Heart left ventricle (tissue), 16 donors: ENCODE results near the gene DGKG. TPM values are rescaled to one million over a fixed set of nuclear protein-coding genes. Genes with fewer than 3 reads are reported as not detected.

Source experiments
- ATAC-seq, 4 donors: fragments of 200-7000 bp; cut with Tn5 transposase; one replicate each; pipeline ENCODE4 v1.9.1; 2020 to 2022; ENCODE audit warnings: moderate library complexity in 4 of 4, mild to moderate bottlenecking in 3 of 4, moderate number of reproducible peaks in 1 of 4
- DNase-seq, 5 donors: peaks; one replicate each; pipeline ENCODE4 v3.0.0-alpha.2; 2020
- H3K27ac ChIP-seq, 12 donors: fragments of 200-600 bp; sonication (generic) in 4 of 12; one replicate each; pipeline versions ENCODE4 v1.5.0 to v1.8.0; 2016 to 2022; ENCODE audit warnings: mild to moderate bottlenecking in 2 of 12
- H3K27me3 ChIP-seq, 9 donors: fragments of 200-600 bp; sonication (generic) in 2 of 9; one replicate each; pipeline versions ENCODE4 v1.5.1 to v1.8.0; 2016 to 2022; ENCODE audit warnings: mild to moderate bottlenecking in 3 of 9
- H3K36me3 ChIP-seq, 9 donors: fragments of 200-600 bp; sonication (generic) in 2 of 9; one replicate each; pipeline versions ENCODE4 v1.5.0 to v1.8.0; 2018 to 2022; ENCODE audit warnings: mild to moderate bottlenecking in 2 of 9
- H3K4me1 ChIP-seq, 12 donors: fragments of 200-600 bp; sonication (generic) in 4 of 12; one replicate each; pipeline versions ENCODE4 v1.5.0 to v1.8.0; 2016 to 2022; ENCODE audit warnings: mild to moderate bottlenecking in 3 of 12
- H3K4me3 ChIP-seq, 12 donors: fragments of 200-600 bp; sonication (generic) in 4 of 12; one replicate each; pipeline versions ENCODE4 v1.5.0 to v1.8.0; 2017 to 2022; ENCODE audit warnings: mild to moderate bottlenecking in 9 of 12, moderate library complexity in 4 of 12
- H3K9me3 ChIP-seq, 12 donors: fragments of 200-600 bp; sonication (generic) in 4 of 12; one replicate each; pipeline versions ENCODE4 v1.5.0 to v1.8.0; 2016 to 2022; ENCODE audit warnings: mild to moderate bottlenecking in 1 of 12
- POLR2A ChIP-seq, 2 donors: fragments of 450-650 bp; IDR thresholded peaks; one replicate each; pipeline ENCODE4 v1.6.1; 2017; ENCODE audit warnings: antibody characterized with exemption in 2 of 2, mild to moderate bottlenecking in 2 of 2, moderate library complexity in 2 of 2
- WGBS, 4 donors: extraction: QIAGEN DNeasy Blood & Tissue Kit in 2 of 4; methylation state at CpG; one replicate each; pipeline versions ENCODE4 v1.1.5 to v1.1.7; 2013 to 2018; 5-methylcytosine and 5-hydroxymethylcytosine counted together
- intact Hi-C, 10 donors: fragments of 100-400 bp; cut with DNase I; formaldehyde crosslinking; loops; one replicate each; pipeline versions ENCODE4 v1.11.1 to v1.14.2; 2022
- polyA plus RNA-seq, 2 donors: library from polyadenylated mRNA; stranded (reverse); fragments of 200-250 nt; gene quantifications; one replicate each; pipeline ENCODE4 v1.2.3, GENCODE V29; 2013
- total RNA-seq, 9 donors: library from RNA; depleted of rRNA in 2 of 9; stranded (reverse); fragments of >200 nt in 2 of 9; fragmentation: NEBNext Ultra II Directional in 3 of 9; extraction: Animal tissue kit (Norgen Biotek cat#: 25700) in 3 of 9; gene quantifications; one replicate each; pipeline versions ENCODE4 v1.1.0 to v1.2.4, GENCODE V29; 2016 to 2023
- TF ChIP-seq, protein P1 (sequence below), 12 donors: fragments of 200-600 bp; sonication (generic) in 4 of 12; IDR thresholded peaks; one replicate each; pipeline versions ENCODE4 v1.5.0 to v1.8.0; 2018 to 2022; ENCODE audit warnings: antibody characterized with exemption in 12 of 12, mild to moderate bottlenecking in 5 of 12
- donor health status: ischemic (EF 13 %, LVEDD 7.1; RV severe dilation, severe dysfunction).
- donor health status: healthy with polysubstance abuse.
- donor health status: DM: no; HTN: yes; CAD: no.
- donor health status: DM: no; HTN: no; CAD: no.
- donor health status: ischemic (EF 25% LVEDD 6.9; RV normal size, moderate dysfunction).
- donor health status: ischemic (EF 25% LVEDD 5.7; RV mildly dilated, moderate dysfunction).
- donor health status: healthy.
- donor health status: DM: yes; HTN: yes; CAD: no.
- donor health status: ischemic (EF 35%, LVEDD 5.7; RV mildly dilated, moderate dysfunction).
- donor health status: nonischemic (EF 11% LVEDD 7.7; RV severe dilation, severe dysfunction).
- donor health status: DM: yes; HTN: yes; CAD: no.
- donor health status: PGD.
- donor health status: ischemic (EF 29% LVEDD 5.4; RV normal size, mild dysfunction).
- donor health status: nonischemic (EF 23%, LVEDD 6.1; RV moderate dilation, normal function).

Gene DGKG
- total and polyA plus RNA-seq, 11 donors, result 9.0 to 59.3 (median 32.0) TPM

DNA sequence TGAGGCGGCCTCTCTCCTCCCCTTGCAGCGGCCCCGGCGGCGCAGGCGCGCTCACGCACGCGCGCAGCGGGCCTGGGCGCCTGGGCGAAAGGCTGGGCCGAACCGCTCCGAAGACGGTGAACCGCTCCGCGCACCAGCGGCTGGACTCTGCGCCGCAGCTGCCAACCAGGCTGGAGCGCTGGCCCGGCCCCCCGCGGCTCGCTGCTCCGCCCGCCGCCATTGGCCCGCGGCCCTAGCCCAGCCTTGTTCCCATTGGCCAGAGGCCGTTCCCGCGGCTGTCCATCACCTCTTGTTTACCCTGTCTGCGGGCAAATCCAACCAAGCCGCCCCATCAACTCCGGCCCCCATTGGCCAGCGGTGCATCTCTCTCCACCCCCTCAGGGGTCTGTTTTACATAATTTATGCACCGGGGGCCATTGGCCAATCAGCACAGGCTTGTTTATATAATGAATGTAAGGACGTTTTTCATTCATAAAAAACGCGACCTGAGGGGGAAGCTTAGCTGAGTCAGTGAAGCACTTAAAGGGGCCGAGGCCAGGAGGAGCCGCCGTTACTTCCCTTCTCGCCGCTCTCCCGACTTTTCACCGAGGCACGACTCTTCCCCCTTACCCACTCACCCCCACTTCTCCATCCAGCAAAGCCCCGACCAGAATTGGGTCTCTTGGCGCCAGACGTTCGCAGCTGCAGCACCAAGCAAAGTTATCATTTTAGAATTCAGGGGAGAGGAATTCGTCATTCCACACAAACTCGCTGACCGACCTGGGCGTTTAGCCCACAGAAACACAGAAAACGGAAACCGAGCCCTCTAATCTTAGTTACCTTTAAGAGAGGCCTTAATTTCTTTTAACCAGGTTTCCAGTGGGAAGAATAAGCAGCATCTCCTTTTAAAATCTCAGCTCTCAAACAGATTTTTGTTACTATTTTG, 252.8 kb downstream of the DGKG start, which contains the start of gene ETV5:
TSS of gene ETV5 (minus strand) at position 149 of the 925 bp plus-strand sequence. CDS start 3,221 bp downstream, outside the sequence.
- intact Hi-C loops, result loop anchor here in 4 of 10 donors (1.0 to 10.0 kb wide), 6 partner anchors 103 to 456 kb away; partner anchors contain the start of genes TBCCD1 (in 2 of the 4) and TRA2B (in 2 of the 4)
- 0 to 1% (median 0%) methylated on average over 32 to 63 of the region's 63 CpGs for WGBS, 4 donors
- TF ChIP-seq POLR2A (IDR thresholded peaks at IDR 0.05), result peak; percentile 13 to 82
- TF ChIP-seq, protein P1, sequence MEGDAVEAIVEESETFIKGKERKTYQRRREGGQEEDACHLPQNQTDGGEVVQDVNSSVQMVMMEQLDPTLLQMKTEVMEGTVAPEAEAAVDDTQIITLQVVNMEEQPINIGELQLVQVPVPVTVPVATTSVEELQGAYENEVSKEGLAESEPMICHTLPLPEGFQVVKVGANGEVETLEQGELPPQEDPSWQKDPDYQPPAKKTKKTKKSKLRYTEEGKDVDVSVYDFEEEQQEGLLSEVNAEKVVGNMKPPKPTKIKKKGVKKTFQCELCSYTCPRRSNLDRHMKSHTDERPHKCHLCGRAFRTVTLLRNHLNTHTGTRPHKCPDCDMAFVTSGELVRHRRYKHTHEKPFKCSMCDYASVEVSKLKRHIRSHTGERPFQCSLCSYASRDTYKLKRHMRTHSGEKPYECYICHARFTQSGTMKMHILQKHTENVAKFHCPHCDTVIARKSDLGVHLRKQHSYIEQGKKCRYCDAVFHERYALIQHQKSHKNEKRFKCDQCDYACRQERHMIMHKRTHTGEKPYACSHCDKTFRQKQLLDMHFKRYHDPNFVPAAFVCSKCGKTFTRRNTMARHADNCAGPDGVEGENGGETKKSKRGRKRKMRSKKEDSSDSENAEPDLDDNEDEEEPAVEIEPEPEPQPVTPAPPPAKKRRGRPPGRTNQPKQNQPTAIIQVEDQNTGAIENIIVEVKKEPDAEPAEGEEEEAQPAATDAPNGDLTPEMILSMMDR (IDR thresholded peaks at IDR 0.05), result peak in 1 of 12 donors; percentile 23
- Histone ChIP-seq H3K27me3 (peaks cover 0 to 22% (median 0%) of the 10 kb centered on the region in 9 donors), H3K36me3 (peaks cover 0 to under 1% (median 0%) of the 10 kb centered on the region in 9 donors), H3K4me3 (peak within 1 kb of the TSS; percentile 38 to 95 (median 88)), H3K9me3 (no peaks in the 10 kb centered on the region), H3K27ac (peak within 1 kb of the TSS; percentile 51 to 91 (median 82)), H3K4me1 (peaks cover 0 to 35% (median 13%) of the 10 kb centered on the region in 12 donors)
- ATAC-seq (peak; percentile 98 to 99 (median 99)), DNase-seq (peak; percentile 99 to 100 (median 100))

DNA sequence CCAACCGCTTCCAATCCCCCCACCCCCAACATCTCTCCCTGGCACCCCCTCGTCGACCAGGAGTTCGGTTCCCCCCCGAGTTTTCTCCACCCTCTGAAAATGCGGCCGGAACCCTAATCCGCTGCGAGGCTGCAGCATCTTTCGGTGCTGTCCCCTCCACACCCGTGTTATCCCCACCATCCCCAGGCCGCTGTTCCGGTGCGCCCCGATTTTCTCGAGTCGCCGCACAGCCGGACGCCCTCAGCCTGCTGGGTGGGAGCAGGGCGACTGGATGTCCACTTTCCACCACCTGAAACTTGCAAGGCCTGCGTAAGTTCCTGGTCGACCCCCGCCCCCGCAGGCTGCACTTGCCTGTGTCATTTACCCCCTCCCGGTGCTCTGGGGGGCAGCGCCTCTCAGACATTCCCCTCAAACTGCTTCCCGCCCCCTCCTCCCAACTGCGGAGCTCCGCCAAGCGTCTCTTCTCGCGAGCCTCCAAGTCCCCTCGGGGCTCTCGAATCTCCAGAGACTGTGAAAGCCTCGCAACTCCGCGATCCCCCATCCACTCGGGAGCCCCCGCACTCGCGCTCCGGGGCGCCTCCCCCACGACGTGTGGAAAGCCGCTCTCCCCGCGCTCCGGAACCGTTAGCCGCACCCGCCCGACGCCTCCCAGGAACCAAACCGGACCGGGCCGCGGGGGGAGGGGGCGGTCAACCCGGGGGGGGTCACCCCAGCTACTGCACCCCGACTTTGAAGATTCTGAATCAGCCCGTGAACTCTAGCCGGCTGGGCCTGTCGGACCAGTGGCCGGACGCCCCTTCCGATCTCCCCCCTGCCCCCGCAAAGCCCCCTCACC, 253.7 kb downstream of the DGKG start:
- DNase-seq (peak; percentile 39 to 71 (median 57)), ATAC-seq (peak in 2 of 4 donors; percentile 0)
- H3K4me1 ChIP-seq, result peaks cover 0 to 35% (median 13%) of the 10 kb centered on the region in 12 donors
- intact Hi-C loops, result loop anchor here in 4 of 10 donors (1.0 to 10.0 kb wide), 6 partner anchors 104 to 456 kb away; partner anchors contain the start of genes TBCCD1 (in 2 of the 4) and TRA2B (in 2 of the 4)
- peak overlapping the region; percentile 38 to 95 (median 88) for H3K4me3 ChIP-seq
- no peaks in the 10 kb centered on the region for H3K9me3 ChIP-seq
- H3K36me3 ChIP-seq, result peaks cover 0 to 6% (median 0%) of the 10 kb centered on the region in 9 donors
- H3K27ac ChIP-seq, result peak overlapping the region; percentile 48 to 91 (median 82)
- no peak for TF ChIP-seq POLR2A (IDR thresholded peaks at IDR 0.05)
- TF ChIP-seq, protein P1 (IDR thresholded peaks at IDR 0.05), result no peak
- peaks cover 0 to 22% (median 0%) of the 10 kb centered on the region in 9 donors for H3K27me3 ChIP-seq
- WGBS, 4 donors, result 0 to 1% (median 1%) methylated on average over 37 to 69 of the region's 69 CpGs

DNA sequence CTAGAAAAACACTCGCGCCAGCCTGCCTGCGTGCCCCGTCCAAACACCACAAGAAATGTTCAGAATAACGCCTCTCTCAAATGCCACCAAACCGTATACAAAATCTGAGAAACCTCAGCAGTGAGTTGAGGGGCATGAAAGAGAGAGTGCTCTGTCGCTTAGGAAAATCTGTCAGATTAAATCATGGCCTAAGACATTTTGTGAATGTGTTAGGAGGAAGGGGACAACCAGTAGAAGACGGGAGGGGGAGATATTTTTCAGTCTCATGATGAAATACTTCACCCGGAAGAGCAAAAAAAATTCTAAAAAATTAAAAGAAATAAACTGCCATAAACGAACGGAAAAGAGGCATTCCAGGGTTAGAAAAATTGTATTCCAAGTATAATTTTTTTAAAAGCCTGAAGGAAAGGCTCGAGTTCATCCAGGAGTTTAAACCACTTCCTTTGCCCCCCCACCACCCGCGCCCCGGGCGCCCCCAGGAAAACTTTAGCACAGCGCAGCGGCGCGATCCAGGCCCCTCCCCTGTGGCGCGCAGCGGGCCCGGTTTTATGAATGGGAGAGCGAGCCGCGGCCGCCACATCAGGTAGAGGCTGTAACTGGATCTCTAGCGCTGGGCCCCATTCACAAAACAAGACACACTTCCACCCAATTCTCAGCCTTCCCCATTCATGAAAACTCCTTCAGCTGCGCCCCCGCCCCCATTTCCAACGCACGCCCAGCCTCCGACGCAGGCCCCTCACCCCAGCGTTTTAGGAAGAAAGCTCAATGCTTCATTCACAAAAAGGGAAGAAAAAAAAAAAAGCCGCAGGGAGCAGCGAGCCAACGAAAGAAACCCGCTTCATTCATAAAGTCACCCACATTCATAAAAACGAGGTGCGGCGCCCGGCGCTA, 254.6 kb downstream of the DGKG start:
- intact Hi-C loops, result loop anchor here in 4 of 10 donors (1.0 to 10.0 kb wide), 6 partner anchors 105 to 457 kb away; partner anchors contain the start of genes TBCCD1 (in 2 of the 4) and TRA2B (in 2 of the 4)
- H3K4me3 ChIP-seq, result peak overlapping the region; percentile 38 to 95 (median 88)
- ATAC-seq, result peak in 2 of 4 donors; percentile 28 to 34
- no peaks in the 10 kb centered on the region for H3K9me3 ChIP-seq
- DNase-seq, result peak; percentile 55 to 79 (median 62)
- H3K27ac ChIP-seq, result peak overlapping the region in 6 of 12 donors; percentile 31 to 91 (median 84)
- no peak for TF ChIP-seq POLR2A (IDR thresholded peaks at IDR 0.05)
- TF ChIP-seq, protein P1 (IDR thresholded peaks at IDR 0.05), result no peak
- peaks cover 0 to 6% (median 0%) of the 10 kb centered on the region in 9 donors for H3K36me3 ChIP-seq
- peaks cover 0 to 22% (median 0%) of the 10 kb centered on the region in 9 donors for H3K27me3 ChIP-seq
- 3 to 6% (median 5%) methylated on average over 45 of the region's 45 CpGs for WGBS, 4 donors
- peaks cover 0 to 35% (median 13%) of the 10 kb centered on the region in 12 donors for H3K4me1 ChIP-seq
